ENCODE data around the gene HOXA10.

DNA sequence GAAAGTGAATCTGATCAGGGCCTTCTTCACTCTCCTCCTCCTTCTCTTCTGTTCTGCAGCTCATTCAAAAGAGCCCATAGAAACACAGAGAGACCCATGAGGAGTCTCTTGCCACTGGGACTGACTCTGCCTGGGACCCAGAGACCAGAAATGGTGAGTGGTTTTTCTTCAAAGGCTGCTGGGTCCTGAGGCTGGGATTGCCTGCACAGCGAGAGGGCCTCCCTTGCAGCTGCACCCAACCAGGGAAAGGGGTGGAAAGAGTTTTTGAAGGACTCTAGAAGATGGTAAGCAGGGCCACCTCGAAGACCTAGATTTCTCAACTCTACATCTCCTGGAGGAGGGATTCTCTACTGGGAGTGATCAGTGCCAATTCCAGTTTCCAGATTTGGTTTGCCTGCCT, 41.2 kb upstream of the HOXA10 start:
- TF ChIP-seq CTCF (IDR thresholded peaks at IDR 0.05; ENCODE audit: low read depth, low read length, missing input control) (no peak), MAX (IDR thresholded peaks at IDR 0.05) (no peak), TAF1 (conservative IDR thresholded peaks at IDR 0.05) (no peak), REST (IDR thresholded peaks at IDR 0.05) (no peak), HNF4A (conservative IDR thresholded peaks at IDR 0.05) (no peak), EGR1 (IDR thresholded peaks at IDR 0.05; ENCODE audit: low read depth in 2 of 2) (no peak), FOXA1 (IDR thresholded peaks at IDR 0.05) (no peak), YY1 (IDR thresholded peaks at IDR 0.05) (no peak)
- TF ChIP-seq, protein P1, sequence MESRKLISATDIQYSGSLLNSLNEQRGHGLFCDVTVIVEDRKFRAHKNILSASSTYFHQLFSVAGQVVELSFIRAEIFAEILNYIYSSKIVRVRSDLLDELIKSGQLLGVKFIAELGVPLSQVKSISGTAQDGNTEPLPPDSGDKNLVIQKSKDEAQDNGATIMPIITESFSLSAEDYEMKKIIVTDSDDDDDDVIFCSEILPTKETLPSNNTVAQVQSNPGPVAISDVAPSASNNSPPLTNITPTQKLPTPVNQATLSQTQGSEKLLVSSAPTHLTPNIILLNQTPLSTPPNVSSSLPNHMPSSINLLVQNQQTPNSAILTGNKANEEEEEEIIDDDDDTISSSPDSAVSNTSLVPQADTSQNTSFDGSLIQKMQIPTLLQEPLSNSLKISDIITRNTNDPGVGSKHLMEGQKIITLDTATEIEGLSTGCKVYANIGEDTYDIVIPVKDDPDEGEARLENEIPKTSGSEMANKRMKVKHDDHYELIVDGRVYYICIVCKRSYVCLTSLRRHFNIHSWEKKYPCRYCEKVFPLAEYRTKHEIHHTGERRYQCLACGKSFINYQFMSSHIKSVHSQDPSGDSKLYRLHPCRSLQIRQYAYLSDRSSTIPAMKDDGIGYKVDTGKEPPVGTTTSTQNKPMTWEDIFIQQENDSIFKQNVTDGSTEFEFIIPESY (IDR thresholded peaks at IDR 0.05): no peak
